ENCODE data around the gene CD300C.
"Not testable (repeated sequence)": the region's sequence is repeated elsewhere in the genome, so short reads cannot be mapped to it uniquely, and the experiment has no call there.

The CD300C gene

DNA sequence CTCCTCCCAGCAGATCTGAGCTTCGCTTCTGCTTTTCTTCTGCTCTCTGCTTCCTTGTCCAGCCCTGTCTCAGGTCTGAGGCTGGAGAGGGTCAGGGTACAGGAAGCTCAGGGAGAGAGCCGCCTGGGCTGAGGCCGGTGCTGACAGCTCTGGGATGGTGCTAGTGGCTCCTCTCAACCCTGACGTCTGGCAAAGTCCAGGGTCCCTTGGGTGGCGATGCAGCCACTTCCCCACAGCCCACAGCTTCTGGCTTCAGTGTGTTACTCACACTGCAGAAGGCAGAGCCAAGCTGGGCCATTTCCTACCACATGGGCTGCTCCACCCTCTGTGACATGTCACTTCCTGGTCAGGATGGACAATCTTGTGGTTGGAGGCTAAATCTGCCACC lies at the start of gene CD300C:
CD300C (minus strand) TSS at position 273 of the 388 bp plus-strand sequence. CDS start 333 bp downstream, outside the sequence.
- no peak for DNase-seq (ENCODE audit: low spot score)

DNA sequence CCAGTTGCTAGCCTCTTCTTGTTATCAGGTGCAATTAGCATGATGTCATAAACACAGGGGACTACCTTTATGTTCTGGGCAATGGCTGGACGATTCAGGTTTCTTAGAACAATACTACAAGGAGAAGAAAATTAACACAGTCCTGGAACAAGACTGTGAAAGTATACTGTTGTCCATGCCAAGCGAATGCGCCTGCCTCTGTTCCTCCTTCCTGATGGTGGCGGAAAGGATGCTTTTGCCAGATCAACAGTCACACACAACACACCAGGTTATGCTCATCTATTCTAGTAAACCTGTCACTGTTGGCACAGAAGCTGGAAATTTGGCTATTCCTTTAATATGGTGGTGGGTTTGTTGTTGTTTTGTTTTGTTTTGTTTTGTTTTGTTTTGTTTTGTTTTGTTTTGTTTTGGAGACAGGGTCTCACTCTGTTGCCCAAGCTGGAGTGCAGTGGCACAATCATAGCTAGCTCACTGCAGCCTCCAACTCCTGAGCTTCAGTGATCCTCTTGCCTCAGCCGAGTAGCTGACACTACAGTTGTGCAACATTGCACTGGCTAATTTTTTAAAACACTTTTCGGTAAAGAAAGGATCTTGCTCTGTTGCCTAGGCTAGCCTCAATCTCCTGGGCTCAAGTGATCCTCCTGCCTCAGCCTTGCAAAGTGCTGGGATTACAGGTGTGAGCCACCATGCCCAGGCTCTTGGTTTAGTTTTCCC lies 49.3 kb upstream of the CD300C start:
- no peak for DNase-seq (ENCODE audit: low spot score)

GRCh38 chr17:74592087-74592990 lies 46.4 kb upstream of the CD300C start, which contains the start of gene CD300LD:
Gene CD300LD (minus strand): TSS chr17:74592283. CDS start chr17:74592202, 81 bp downstream.
- no peak for DNase-seq (ENCODE audit: low spot score)

- DNase-seq (ENCODE audit: low spot score): no peak
Observed at GRCh38 chr17:74591503-74591902, 45.6 kb upstream of the CD300C start.

DNA sequence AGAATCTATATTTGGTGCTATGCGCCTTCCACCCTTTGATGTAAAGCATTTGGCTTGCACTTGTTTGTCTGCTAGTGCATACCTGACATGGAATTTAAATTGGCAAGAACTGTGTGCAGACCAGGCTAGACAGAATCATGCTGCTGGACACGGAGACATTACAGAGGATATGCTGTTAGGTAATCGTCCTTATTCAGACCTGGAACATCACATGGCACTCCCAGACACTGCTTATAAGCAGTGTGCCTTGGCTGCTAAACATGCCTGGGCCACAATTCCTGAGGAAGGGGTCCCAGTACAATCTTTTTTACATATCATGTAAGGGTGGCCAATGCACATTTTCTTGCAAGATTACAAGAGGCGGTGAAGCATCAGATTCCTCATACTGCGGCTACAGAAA lies 39.8 kb upstream of the CD300C start:
- DNase-seq (ENCODE audit: low spot score): no peak

DNA sequence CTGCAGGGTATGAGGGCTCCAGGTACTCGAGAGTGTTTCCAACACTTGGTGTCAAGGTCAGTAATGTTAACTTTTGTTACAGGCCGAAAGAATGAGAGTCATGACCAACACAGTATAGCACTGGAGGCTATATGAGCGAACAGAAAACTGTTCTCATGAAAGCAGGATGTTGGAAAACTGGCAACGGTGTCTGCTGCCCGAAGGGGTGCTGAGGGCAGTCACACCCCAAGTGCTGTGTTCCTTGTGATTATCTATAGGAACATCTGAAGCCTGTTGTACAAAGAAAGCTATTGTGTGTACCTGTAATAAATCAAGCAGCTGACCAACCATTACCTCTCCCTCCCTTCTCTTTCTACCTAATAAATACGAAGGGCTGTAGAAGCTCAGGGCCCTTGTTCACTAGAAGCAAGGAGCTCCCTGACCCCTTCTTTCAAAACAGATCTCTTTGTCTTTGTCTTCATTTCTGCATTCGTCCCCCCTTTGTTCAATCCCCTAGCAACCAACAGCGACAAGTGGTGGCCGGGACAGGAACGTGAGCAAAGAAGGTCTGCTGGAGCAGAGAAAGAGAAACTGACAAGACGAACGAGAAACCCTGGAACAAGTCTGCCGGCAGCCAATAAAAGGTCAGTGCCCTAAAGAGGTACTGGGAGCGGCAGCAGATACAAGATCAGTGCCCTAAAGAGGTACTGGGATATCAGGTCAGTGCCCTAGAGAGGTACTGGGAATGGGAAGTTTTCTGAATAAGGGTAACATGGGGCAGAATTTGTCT lies 38.6 kb upstream of the CD300C start:
- no peak for DNase-seq (ENCODE audit: low spot score)

DNA sequence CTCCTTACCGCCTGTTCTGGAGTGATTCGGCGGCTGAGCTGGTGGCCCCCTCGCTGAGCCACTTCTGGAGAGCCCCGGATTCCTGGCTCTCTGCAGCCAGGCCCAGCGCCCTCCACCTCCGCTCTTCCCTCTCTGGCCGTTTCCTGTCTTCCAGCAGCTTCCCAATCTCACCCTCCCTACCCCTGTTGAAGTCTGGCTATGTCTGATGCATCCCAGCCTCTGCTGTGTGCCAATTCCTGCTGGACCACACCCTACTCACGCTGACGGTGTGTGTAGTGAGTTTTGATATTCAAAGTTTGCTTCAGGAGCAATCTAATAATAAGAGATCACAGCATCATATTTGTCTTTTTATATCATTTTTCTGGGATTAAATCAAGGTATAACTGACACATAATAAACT lies 36.7 kb upstream of the CD300C start:
- DNase-seq (ENCODE audit: low spot score): no peak

DNA sequence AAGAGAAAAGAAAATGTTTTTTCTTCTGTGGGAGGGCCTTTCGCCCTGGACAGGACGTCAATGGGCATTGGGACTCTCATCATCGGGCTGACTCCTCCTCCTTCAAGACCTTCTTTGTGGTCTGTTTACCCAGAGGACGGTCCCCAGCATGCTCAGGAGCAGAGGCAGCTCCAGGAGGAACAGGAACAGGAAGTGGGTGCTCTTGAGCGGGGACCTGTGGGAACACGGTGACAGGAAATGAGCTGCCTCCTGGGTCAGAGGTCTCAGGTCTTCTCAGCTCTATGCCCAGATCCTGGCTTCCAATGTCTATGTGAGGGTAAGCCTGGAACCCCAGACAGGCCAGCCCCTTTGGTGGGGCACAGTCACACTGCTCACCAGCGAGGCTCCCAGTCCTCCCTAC lies 34.0 kb upstream of the CD300C start:
- DNase-seq (ENCODE audit: low spot score): no peak

GRCh38 chr17:74578979-74579378 lies 33.1 kb upstream of the CD300C start:
- no peak for DNase-seq (ENCODE audit: low spot score)

DNA sequence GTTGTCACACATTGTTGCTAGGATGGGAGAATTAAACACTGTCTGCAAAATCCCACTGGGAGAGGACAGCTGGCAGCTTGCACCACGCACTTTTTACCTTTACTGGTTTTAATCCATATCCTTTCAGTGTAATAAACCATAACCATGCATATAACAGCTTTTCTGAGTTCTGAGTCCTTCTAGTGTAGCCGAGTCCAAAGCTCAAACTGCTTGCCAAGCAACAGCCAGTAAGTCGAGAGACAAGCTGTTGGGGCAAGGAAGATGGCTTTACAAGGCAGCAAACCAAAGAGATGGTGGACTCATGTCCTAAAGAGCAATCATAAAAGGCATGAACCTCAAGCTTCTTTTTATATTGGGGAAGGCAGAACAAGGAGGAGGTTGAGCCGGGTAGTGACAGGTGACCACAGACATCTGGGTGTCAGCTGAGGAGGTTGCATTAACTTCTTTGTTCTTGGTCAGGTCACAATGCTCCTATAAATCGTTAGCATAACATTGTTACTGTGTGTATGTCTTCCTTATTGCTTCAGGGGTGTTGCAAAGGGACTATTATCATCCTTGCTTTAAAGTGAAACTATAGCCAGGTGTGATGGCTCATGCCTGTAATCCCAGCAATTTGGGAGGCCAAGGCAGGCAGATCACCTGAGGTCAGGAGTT lies 28.7 kb upstream of the CD300C start:
- no peak for DNase-seq (ENCODE audit: low spot score)

DNA sequence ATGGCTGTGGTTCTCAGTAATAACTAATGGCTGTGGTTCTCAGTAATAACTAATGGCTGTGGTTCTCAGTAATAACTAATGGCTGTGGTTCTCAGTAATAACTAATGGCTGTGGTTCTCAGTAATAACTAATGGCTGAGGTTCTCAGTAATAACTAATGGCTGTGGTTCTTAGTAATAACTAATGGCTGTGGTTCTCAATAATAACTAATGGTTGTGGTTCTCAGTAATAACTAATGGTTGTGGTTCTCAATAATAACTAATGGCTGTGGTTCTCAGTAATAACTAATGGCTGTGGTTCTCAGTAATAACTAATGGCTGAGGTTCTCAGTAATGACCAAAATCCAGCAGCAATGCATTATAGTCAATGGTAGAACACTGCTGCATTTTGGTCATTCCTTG lies 27.7 kb upstream of the CD300C start:
- not testable (repeated sequence) for DNase-seq (ENCODE audit: low spot score)

DNA sequence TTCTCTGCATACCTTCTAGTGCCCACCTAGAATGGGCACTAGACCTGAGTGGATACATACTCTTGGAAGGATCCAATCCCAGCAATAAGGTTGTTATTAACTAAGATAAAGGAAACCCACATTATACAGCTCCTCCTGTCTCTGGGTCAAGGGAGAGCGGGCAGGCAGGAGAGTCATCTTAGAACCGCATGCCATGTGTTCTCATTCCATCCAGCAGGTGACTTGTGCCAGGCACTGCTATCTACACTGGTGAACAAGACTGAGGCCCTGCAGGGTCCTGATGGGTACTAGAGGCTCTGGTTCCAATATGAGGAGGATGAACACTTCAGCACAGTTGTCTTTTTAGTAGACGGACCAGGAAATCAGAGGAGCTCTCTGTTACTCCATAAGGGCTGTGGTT lies 27.3 kb upstream of the CD300C start:
- no peak for DNase-seq (ENCODE audit: low spot score)

GRCh38 chr17:74571621-74572270 lies 25.8 kb upstream of the CD300C start:
- DNase-seq (ENCODE audit: low spot score): no peak

- DNase-seq (ENCODE audit: low spot score): peak; percentile 14
Observed at GRCh38 chr17:74569020-74570003, 23.4 kb upstream of the CD300C start.

DNA sequence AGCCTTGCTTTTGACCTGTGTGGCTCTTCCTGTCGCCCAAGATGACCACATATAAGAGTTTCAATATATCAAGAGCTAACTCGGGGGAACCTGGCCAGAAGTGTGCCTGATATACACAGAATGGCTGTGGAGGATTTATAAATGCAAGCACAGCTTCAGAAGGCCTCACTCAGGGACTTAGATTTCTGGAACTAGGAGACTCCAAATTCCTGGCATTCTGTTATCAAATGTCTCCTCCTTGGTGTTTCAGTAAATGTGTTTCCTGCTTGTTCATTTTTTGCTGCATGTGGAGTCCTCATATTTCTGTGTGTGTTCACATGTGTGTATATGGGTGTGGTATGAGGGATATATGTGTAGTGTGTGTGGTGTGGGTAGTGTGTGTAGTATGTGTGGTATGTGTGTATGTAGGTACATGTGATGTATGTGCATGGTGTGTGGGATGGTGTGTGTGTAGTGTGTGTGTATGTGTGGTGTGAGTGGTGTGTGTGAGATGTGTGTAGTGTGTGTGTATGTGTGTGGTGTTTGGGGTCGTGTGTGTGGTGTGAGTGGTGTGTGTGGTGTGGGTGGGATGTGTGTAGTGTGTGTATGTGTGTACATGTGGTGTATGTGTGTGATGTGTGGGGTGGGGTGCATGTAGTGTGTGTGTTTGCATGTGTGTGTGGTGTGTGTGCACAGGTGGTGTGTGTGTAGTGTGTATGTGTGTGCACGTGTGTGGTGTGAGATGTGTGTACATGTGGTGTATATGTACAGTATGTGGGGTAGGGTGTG lies 22.4 kb upstream of the CD300C start:
- no peak for DNase-seq (ENCODE audit: low spot score)

DNA sequence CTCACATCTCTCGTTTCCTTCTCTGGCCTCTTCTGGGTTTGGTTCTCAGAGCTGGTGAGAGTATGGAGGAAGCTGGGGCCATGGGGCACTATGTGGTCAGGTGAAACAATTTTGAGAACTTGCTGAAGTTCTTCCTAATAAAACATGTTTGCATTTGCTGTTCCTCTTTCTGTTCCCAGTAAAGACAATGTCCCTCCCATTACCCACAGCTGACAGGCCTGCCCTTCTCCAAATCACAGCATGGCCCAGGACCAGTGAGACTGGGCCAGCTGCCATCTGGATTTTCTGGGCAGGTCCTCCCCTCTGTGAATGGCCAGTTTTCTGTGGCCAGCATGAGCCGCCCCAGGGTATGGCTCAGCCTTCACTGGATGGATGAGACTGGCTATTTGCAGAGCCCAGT lies 21.5 kb upstream of the CD300C start, which contains the start of gene CD300H:
CD300H (minus strand) TSS at position 113 of the 400 bp plus-strand sequence.
- no peak for DNase-seq (ENCODE audit: low spot score)

DNA sequence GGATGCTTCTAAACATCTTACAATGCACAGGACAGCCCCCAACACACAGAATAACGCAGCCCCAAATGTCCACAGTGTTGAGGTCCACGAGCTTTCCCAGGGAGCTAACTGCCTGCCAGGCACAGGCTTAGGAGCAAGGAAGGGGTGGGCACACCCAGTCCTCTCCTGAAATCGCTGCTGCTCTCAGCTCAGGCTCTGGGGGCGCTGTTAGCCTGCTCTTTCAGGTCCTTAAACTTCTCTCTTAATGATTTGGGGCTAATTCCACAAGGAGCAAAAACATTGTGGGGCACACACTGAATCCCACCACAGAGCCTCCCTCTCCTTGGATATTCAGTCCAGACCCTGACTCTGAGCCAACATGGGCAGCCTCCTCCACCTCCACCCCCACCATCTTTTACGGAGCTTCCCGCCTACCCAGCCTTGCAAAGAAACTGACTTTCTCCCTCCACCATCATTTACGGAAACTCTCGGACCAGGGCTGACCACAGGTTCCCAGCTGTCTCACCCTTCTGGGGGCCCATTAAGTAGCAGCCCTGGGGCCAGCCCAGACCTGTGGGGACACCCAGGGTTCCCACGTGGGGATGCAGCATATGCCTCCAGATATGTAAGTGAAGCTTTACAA lies 20.3 kb upstream of the CD300C start:
- peak; percentile 29 for DNase-seq (ENCODE audit: low spot score)

GRCh38 chr17:74565126-74565525 lies 19.2 kb upstream of the CD300C start:
- no peak for DNase-seq (ENCODE audit: low spot score)

GRCh38 chr17:74563358-74563757 lies 17.4 kb upstream of the CD300C start:
- no peak for DNase-seq (ENCODE audit: low spot score)

Measured in CD4-positive, alpha-beta T cell treated with Interleukin-2 at 100 ng/mL for 4 hours (primary cell).